GM12878 (cell line): Measurements from ENCODE around the gene AASDH.
A peak's percentile ranks its signal among the peaks of the same experiment; 100 is the strongest.

Source experiments
- ATF3 ChIP-seq: IDR thresholded peaks from 2 replicates; pipeline ENCODE4 v1.6.1; 2011; ENCODE audit warnings: low read depth, mild to moderate bottlenecking, low read length, moderate library complexity, borderline replicate concordance; ENCODE audit errors: extremely low read depth
- CHD4 ChIP-seq: fragments of 200-600 bp; sonication (generic); IDR thresholded peaks from 2 replicates; pipeline ENCODE4 v1.6.1; 2016; ENCODE audit warnings: mild to moderate bottlenecking
- CTCF ChIP-seq, 3 experiments: IDR thresholded peaks in 2 of 3; conservative IDR thresholded peaks in 1 of 3; 2 replicates each; pipeline ENCODE4 v1.5.1; 2011; ENCODE audit warnings: low read depth in 3 of 3, low read length in 3 of 3, mild to moderate bottlenecking in 3 of 3, control low read depth in 2 of 3, moderate library complexity in 2 of 3, inconsistent platforms in 1 of 3, mixed read lengths in 1 of 3; ENCODE audit not compliant: control insufficient read depth in 2 of 3, insufficient read depth in 1 of 3; ENCODE audit errors: extremely low read depth in 1 of 3
- EZH2 ChIP-seq: IDR thresholded peaks from 2 replicates; pipeline ENCODE4 v1.6.1; 2012; ENCODE audit warnings: low read depth, mild to moderate bottlenecking, control low read depth, inconsistent platforms, low read length, borderline replicate concordance; ENCODE audit not compliant: control insufficient read depth
- NFIC ChIP-seq: IDR thresholded peaks from 2 replicates; pipeline ENCODE4 v1.6.1; 2012; ENCODE audit warnings: low read depth, mild to moderate bottlenecking, inconsistent platforms, low read length, moderate library complexity
- NFYB ChIP-seq: IDR thresholded peaks from 2 replicates; pipeline ENCODE4 v1.6.1; 2011; ENCODE audit warnings: low read depth, mild to moderate bottlenecking, low read length, improper control_type of control experiment, moderate library complexity; ENCODE audit not compliant: insufficient read depth
- NR2F1 ChIP-seq: fragments of 450-650 bp; conservative IDR thresholded peaks from 2 replicates; pipeline ENCODE4 v1.6.1; 2017; ENCODE audit warnings: mild to moderate bottlenecking
- POLR2A ChIP-seq: IDR thresholded peaks from 2 replicates; pipeline ENCODE4 v1.6.1; 2011; ENCODE audit warnings: low read depth, mild to moderate bottlenecking, low read length
- RCOR1 ChIP-seq: conservative IDR thresholded peaks from 2 replicates; pipeline ENCODE4 v1.6.1; 2012; ENCODE audit warnings: low read depth, low read length, improper control_type of control experiment
- YY1 ChIP-seq: IDR thresholded peaks from 2 replicates; pipeline ENCODE4 v1.6.1; 2011; ENCODE audit warnings: low read depth, mild to moderate bottlenecking, low read length

GRCh38 chr4:56387023-56388001 lies at the start of gene AASDH:
- TF ChIP-seq CTCF (IDR thresholded peaks at IDR 0.05 in 2 of 3, conservative IDR thresholded peaks at IDR 0.05 in 1 of 3; ENCODE audit: control insufficient read depth in 2 of 3, extremely low read depth in 1 of 3, insufficient read depth in 1 of 3, low read depth in 3 of 3, low read length in 3 of 3) (no peak), NFIC (peak; percentile 41; the same call in 1 of the 2 replicates), CHD4 (no peak), YY1 (peak; percentile 69), EZH2 (no peak), POLR2A (peak; percentile 97), RCOR1 (no peak; the same call in none of the 2 replicates), NR2F1 (peak; percentile 90), ATF3 (peak; percentile 96), NFYB (no peak)
